Lower lobe of right lung (tissue), 2 donors: Measurements from ENCODE around the gene SLC28A2. TPM values are rescaled to one million over a fixed set of nuclear protein-coding genes. Genes with fewer than 3 reads are reported as not detected.

ENCODE experiments used
- ATAC-seq, 2 donors: fragments of 200-7000 bp; cut with Tn5 transposase; one replicate each; pipeline ENCODE4 v1.9.1; 2020 to 2022; ENCODE audit warnings: mild to moderate bottlenecking in 2 of 2, moderate library complexity in 2 of 2
- DNase-seq: peaks from one replicate; pipeline ENCODE4 v3.0.0-alpha.2; 2020
- H3K27ac ChIP-seq: fragments of 200-600 bp; one replicate; pipeline ENCODE4 v1.8.0; 2022
- H3K27me3 ChIP-seq: fragments of 200-600 bp; one replicate; pipeline ENCODE4 v1.8.0; 2022; ENCODE audit warnings: low read depth
- H3K36me3 ChIP-seq: fragments of 200-600 bp; one replicate; pipeline ENCODE4 v1.8.0; 2022; ENCODE audit warnings: mild to moderate bottlenecking
- H3K4me1 ChIP-seq: fragments of 200-600 bp; one replicate; pipeline ENCODE4 v1.8.0; 2022
- H3K4me3 ChIP-seq: fragments of 200-600 bp; one replicate; pipeline ENCODE4 v1.8.0; 2022; ENCODE audit warnings: mild to moderate bottlenecking
- H3K9me3 ChIP-seq: fragments of 200-600 bp; one replicate; pipeline ENCODE4 v1.8.0; 2022
- CTCF ChIP-seq: fragments of 200-600 bp; IDR thresholded peaks from one replicate; pipeline ENCODE4 v1.8.0; 2022; ENCODE audit warnings: antibody characterized with exemption, mild to moderate bottlenecking
- intact Hi-C: fragments of 100-400 bp; cut with DNase I; formaldehyde crosslinking; loops from one replicate; pipeline ENCODE4 v1.11.0; 2022
- total RNA-seq: library from RNA; stranded (reverse); fragmentation: NEBNext Ultra II Directional; extraction: Animal tissue kit (Norgen Biotek cat#: 25700); gene quantifications from one replicate; pipeline ENCODE4 v1.2.1, GENCODE V29; 2021
- donor health status: DM: no; HTN: yes; CAD: no; lungs with severe emphysema.

The SLC28A2 gene
- total RNA-seq, 1 donor from 2014 or later, result 0.21 TPM

- Histone ChIP-seq H3K9me3 (no peaks in the 10 kb centered on the region), H3K36me3 (no peaks in the 10 kb centered on the region), H3K4me3 (no peak overlapping the region), H3K27me3 (no peaks in the 10 kb centered on the region), H3K4me1 (no peaks in the 10 kb centered on the region), H3K27ac (no peak overlapping the region)
- ATAC-seq (no peak), DNase-seq (no peak)
- intact Hi-C loops, result no loop called here
- TF ChIP-seq CTCF, result no peak
Measured at GRCh38 chr15:45265506-45265905, 13.5 kb downstream of the SLC28A2 start.

- ATAC-seq (no peak), DNase-seq (no peak)
- intact Hi-C loops, result no loop called here
- Histone ChIP-seq H3K27ac (no peak overlapping the region), H3K36me3 (no peaks in the 10 kb centered on the region), H3K9me3 (no peaks in the 10 kb centered on the region), H3K27me3 (no peaks in the 10 kb centered on the region), H3K4me1 (no peaks in the 10 kb centered on the region), H3K4me3 (no peak overlapping the region)
- TF ChIP-seq CTCF, result no peak
Measured at GRCh38 chr15:45268135-45268534, 16.1 kb downstream of the SLC28A2 start.

- H3K9me3 ChIP-seq, result no peaks in the 10 kb centered on the region
- TF ChIP-seq CTCF, result no peak
- peaks cover 10% of the 10 kb centered on the region for H3K4me1 ChIP-seq
- H3K36me3 ChIP-seq, result no peaks in the 10 kb centered on the region
- no peaks in the 10 kb centered on the region for H3K27me3 ChIP-seq
- DNase-seq (no peak), ATAC-seq (no peak)
- H3K27ac ChIP-seq, result no peak overlapping the region
- intact Hi-C loops, result no loop called here
- H3K4me3 ChIP-seq, result no peak overlapping the region
Measured at GRCh38 chr15:45274636-45275380, 22.8 kb downstream of the SLC28A2 start.

GRCh38 chr15:45276831-45277230 lies 24.8 kb downstream of the SLC28A2 start:
- Histone ChIP-seq H3K27ac (no peak overlapping the region), H3K4me3 (no peak overlapping the region), H3K27me3 (no peaks in the 10 kb centered on the region), H3K4me1 (peaks cover 14% of the 10 kb centered on the region), H3K36me3 (no peaks in the 10 kb centered on the region), H3K9me3 (no peaks in the 10 kb centered on the region)
- intact Hi-C loops, result no loop called here
- TF ChIP-seq CTCF, result peak; percentile 38
- DNase-seq (no peak), ATAC-seq (no peak)

- ATAC-seq, result peak; percentile 100
Measured at GRCh38 chr15:45279024-45279698, 27.1 kb downstream of the SLC28A2 start.

More at GRCh38 chr15:45279024-45279698, 27.1 kb downstream of the SLC28A2 start:
- Histone ChIP-seq H3K27me3 (no peaks in the 10 kb centered on the region), H3K9me3 (no peaks in the 10 kb centered on the region), H3K4me1 (peaks cover 14% of the 10 kb centered on the region), H3K27ac (peak overlapping the region; percentile 84), H3K36me3 (no peaks in the 10 kb centered on the region), H3K4me3 (peak overlapping the region; percentile 80)
- no peak for TF ChIP-seq CTCF
- intact Hi-C loops, result no loop called here
- DNase-seq, result peak; percentile 96
